Prostate gland (tissue), 2 donors: ENCODE data around the gene ZNF630. TPM values are rescaled to one million over a fixed set of nuclear protein-coding genes. Genes with fewer than 3 reads are reported as not detected.
"Not testable (repeated sequence)": the region's sequence is repeated elsewhere in the genome, so short reads cannot be mapped to it uniquely, and the experiment has no call there.

Source experiments
- DNase-seq: peaks from one replicate; pipeline ENCODE4 v3.0.0-alpha.2; 2019; ENCODE audit warnings: low spot score
- H3K27ac ChIP-seq, 2 donors: fragments of 200-600 bp; sonication (generic); 2 replicates each; pipeline ENCODE4 v1.5.1; 2017 to 2019
- H3K27me3 ChIP-seq: fragments of 200-600 bp; sonication (generic); replicated peaks from 2 replicates; pipeline ENCODE4 v1.5.1; 2019; ENCODE audit not compliant: insufficient read depth
- H3K36me3 ChIP-seq, 2 donors: fragments of 200-600 bp; sonication (generic); 1 replicate in 1 of 2; 2 replicates in 1 of 2; pipeline versions ENCODE4 v1.5.1 to v1.8.1; 2017 to 2019
- H3K4me1 ChIP-seq: fragments of 200-600 bp; sonication (generic); replicated peaks from 2 replicates; pipeline ENCODE4 v1.5.1; 2019
- H3K4me3 ChIP-seq, 2 donors: fragments of 200-600 bp; sonication (generic); 2 replicates each; pipeline ENCODE4 v1.5.1; 2017 to 2019
- H3K9me3 ChIP-seq: fragments of 200-600 bp; sonication (generic); 2 replicates; pipeline ENCODE4 v1.5.1; 2017
- POLR2A ChIP-seq: fragments of 450-650 bp; IDR thresholded peaks from one replicate; pipeline ENCODE4 v1.6.1; 2016; ENCODE audit warnings: antibody characterized with exemption, mild to moderate bottlenecking
- POLR2AphosphoS5 ChIP-seq: sonication (generic); formaldehyde crosslinking; IDR thresholded peaks from one replicate; pipeline ENCODE4 v1.6.1; 2017; ENCODE audit warnings: antibody characterized with exemption
- whole genome bisulfite sequencing: methylation state at CpG from one replicate; pipeline ENCODE4 v1.1.5; 2018; 5-methylcytosine and 5-hydroxymethylcytosine counted together
- intact Hi-C: fragments of 100-400 bp; cut with DNase I; formaldehyde crosslinking; loops from one replicate; pipeline ENCODE4 v1.14.2; 2022
- total RNA-seq, 2 donors: library from RNA; depleted of rRNA; stranded (reverse); fragments of >200 nt; gene quantifications; one replicate each; pipeline ENCODE4 v1.1.0, GENCODE V29; 2016
- TF ChIP-seq, protein P1 (sequence below), 4 experiments: fragments of 200-600 bp in 2 of 4; fragments of 450-650 bp in 2 of 4; sonication (generic) in 2 of 4; IDR thresholded peaks; 1 replicate in 3 of 4; 2 replicates in 1 of 4; pipeline ENCODE4 v1.5.1; 2016 to 2019; ENCODE audit warnings: antibody characterized with exemption in 4 of 4, mild to moderate bottlenecking in 2 of 4, moderate library complexity in 2 of 4

Gene ZNF630
- total RNA-seq, result 1 to 10 TPM; 5.2 to 5.6 TPM

DNA sequence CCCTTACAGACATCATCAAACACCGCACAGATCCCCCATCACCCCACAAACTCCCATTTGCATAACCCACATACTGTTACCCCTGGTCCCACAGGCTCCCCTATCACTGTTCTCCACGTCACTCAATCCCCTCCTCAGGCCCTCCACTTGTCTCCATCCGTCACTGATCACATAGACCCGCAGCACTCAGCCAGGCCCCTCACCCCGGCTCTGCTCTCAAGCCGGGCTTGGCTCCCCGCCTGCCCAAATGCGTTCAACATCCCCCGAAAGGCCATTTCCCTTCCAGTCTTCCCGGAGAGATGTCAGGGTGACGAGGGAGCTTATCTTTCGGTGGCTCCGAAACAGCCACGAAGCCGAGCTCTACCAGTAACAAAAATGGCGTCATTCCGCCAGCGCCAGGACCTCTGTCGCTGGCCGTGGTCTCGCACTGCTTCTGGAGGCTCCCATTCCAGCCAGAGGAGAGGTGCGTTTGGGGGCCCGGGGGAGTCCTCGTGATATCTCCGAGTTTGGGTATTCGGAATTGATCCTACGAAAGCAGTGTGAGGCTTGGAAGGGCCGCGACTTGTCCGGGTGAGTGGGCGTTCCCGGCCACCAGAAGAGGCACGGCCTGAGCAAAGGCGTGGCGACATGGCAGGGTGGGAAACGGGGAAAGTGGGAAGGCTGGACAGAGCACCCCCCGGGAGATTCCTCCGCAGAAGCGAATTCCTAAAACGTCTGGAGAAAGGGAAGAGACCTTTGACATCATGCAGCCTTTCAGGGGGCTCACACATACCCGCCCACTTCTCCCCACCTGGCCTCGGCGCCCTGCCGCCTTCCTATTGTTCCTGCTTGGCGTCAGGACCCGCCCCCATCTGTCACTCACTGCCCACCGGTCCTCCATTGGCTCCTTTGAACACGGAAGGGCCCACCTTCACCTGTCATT lies at the start of gene ZNF630:
TSS of gene ZNF630 (minus strand) at position 577 of the 922 bp plus-strand sequence. CDS start 4,754 bp downstream, outside the sequence.
- DNase-seq, result peak; percentile 83
- H3K36me3 ChIP-seq, result no peaks in the 10 kb centered on the region
- peak within 1 kb of the TSS; percentile 86 to 90 for H3K27ac ChIP-seq
- no peaks in the 10 kb centered on the region for H3K27me3 ChIP-seq
- WGBS, result under 1% methylated on average over 18 of the region's 48 CpGs
- no peaks in the 10 kb centered on the region for H3K9me3 ChIP-seq
- TF ChIP-seq POLR2AphosphoS5 (peak; percentile 75), POLR2A (peak; percentile 62)
- TF ChIP-seq, protein P1, sequence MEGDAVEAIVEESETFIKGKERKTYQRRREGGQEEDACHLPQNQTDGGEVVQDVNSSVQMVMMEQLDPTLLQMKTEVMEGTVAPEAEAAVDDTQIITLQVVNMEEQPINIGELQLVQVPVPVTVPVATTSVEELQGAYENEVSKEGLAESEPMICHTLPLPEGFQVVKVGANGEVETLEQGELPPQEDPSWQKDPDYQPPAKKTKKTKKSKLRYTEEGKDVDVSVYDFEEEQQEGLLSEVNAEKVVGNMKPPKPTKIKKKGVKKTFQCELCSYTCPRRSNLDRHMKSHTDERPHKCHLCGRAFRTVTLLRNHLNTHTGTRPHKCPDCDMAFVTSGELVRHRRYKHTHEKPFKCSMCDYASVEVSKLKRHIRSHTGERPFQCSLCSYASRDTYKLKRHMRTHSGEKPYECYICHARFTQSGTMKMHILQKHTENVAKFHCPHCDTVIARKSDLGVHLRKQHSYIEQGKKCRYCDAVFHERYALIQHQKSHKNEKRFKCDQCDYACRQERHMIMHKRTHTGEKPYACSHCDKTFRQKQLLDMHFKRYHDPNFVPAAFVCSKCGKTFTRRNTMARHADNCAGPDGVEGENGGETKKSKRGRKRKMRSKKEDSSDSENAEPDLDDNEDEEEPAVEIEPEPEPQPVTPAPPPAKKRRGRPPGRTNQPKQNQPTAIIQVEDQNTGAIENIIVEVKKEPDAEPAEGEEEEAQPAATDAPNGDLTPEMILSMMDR (IDR thresholded peaks at IDR 0.05), result no peak
- intact Hi-C loops, result no loop called here
- H3K4me3 ChIP-seq, result peak within 1 kb of the TSS; percentile 52 to 54
- no peaks in the 10 kb centered on the region for H3K4me1 ChIP-seq

DNA sequence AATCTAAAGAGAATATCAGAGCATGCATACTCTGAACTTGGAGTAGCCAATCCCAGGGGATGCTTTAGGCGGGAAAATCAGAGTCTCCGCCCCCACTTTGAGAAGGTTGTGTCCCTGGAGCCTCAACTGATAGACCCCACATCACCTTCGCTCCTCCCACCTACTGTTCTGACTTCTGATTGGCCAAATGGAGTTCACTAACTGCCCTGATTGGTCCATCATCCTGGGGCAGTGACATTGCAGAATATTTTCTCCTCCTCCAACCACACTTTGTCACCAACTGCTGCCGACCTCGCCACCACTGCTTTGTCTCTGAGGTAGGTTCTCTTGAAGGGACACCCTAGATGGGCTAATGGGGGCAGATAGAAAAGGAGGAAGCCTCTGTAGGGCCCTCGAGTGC lies 36.3 kb upstream of the ZNF630 start:
- DNase-seq, result no peak
- Histone ChIP-seq H3K27ac (no peak overlapping the region), H3K4me3 (no peak overlapping the region), H3K4me1 (no peaks in the 10 kb centered on the region), H3K9me3 (no peaks in the 10 kb centered on the region), H3K27me3 (no peaks in the 10 kb centered on the region), H3K36me3 (no peaks in the 10 kb centered on the region)
- whole genome bisulfite sequencing, result 70% methylated on average over 6 of the region's 6 CpGs
- intact Hi-C loops, result no loop called here
- no peak for TF ChIP-seq POLR2A
- TF ChIP-seq POLR2AphosphoS5, result no peak
- TF ChIP-seq, protein P1 (IDR thresholded peaks at IDR 0.05), result no peak

DNA sequence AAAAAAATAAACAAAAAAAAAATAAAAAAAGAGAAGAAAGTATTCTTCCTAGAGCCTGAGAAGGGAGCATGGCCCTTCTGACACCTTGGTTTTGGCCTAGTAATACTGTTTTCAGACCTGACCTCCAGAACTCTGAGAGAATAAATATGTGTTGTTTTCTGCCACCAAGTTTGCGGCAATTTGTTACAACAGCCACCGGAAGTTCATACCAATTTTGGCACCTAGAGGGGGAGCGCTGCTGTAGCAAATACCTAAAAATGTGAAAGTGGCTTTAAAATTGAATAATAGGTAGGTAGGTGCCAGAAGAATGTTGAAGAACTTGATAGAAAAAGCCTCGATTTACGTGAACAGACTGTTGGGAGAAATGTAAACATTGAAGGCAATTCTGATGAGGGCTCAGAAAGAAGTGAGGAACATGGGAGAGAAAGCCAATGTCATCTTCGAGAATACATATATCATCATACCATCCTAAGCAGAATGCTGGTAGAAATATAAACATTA lies 31.5 kb upstream of the ZNF630 start:
- H3K27me3 ChIP-seq, result no peaks in the 10 kb centered on the region
- no peaks in the 10 kb centered on the region for H3K36me3 ChIP-seq
- H3K27ac ChIP-seq, result no peak overlapping the region
- no peak for DNase-seq
- no peaks in the 10 kb centered on the region for H3K4me1 ChIP-seq
- TF ChIP-seq, protein P1 (IDR thresholded peaks at IDR 0.05), result no peak
- TF ChIP-seq POLR2A (no peak), POLR2AphosphoS5 (no peak)
- H3K9me3 ChIP-seq, result no peaks in the 10 kb centered on the region
- WGBS, result 66% methylated on average over 6 of the region's 6 CpGs
- no peak overlapping the region for H3K4me3 ChIP-seq
- intact Hi-C loops, result no loop called here

DNA sequence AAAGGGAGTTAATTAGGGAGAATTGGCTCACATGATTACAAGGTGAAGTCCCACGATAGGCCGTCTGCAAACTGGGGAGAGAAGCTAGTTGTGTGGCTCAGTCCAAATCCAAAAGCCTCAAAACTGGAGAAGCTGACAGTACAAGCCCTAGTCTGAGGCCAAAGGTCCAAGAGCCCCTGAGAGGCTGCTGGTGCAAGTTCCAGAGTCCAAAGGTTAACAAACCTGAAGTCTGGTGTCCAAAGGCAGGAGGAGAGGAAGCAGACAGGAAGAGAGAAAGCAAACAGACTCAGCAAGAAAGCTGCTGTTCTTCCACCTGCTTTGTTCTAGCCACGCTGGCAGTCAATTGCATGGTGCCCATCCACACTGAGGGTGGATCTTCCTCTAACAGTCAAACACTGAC lies 30.0 kb upstream of the ZNF630 start:
- H3K27me3 ChIP-seq, result no peaks in the 10 kb centered on the region
- WGBS, result 87% methylated on average over 3 of the region's 3 CpGs
- H3K36me3 ChIP-seq, result no peaks in the 10 kb centered on the region
- no peak for DNase-seq
- H3K4me3 ChIP-seq, result no peak overlapping the region
- no peaks in the 10 kb centered on the region for H3K4me1 ChIP-seq
- no peak for TF ChIP-seq POLR2AphosphoS5
- no peak for TF ChIP-seq POLR2A
- TF ChIP-seq, protein P1 (IDR thresholded peaks at IDR 0.05), result no peak
- intact Hi-C loops, result no loop called here
- no peaks in the 10 kb centered on the region for H3K9me3 ChIP-seq
- no peak overlapping the region for H3K27ac ChIP-seq

DNA sequence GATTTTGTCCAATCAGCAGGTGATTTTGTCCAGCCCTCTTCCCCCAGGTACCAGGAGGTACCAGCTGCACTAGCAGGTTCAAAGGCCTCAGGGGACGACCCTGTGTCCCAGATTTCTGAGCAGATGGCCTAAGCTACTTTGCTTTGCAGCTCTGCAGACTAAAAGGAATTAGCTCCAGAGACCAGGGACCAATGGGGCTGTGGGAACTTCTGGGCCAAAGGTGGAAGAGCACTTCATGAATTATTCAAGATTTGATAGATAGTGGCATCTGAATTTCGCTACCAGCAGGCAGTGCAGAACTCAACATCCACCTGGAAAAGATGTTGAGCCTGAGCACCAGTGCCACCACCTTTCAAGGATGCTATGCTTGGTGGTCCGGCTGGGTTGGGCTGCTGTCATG lies 21.1 kb upstream of the ZNF630 start:
- 83% methylated on average over 2 of the region's 3 CpGs for WGBS
- intact Hi-C loops, result not testable (repeated sequence)

More for the DNA sequence above, 21.1 kb upstream of the ZNF630 start:
- not testable (repeated sequence) for H3K27me3 ChIP-seq, H3K36me3 ChIP-seq, H3K27ac ChIP-seq, H3K9me3 ChIP-seq, H3K4me3 ChIP-seq, H3K4me1 ChIP-seq, DNase-seq
